GM19468 (cell line): Measurements from ENCODE around the gene ACACA.

ENCODE experiments used
- ATAC-seq: cut with Tn5 transposase; IDR thresholded peaks from one replicate; pipeline ENCODE4 v1.9.1; 2021; ENCODE audit warnings: mild to moderate bottlenecking, moderate library complexity, moderate number of reproducible peaks; ENCODE audit not compliant: unreplicated experiment; ENCODE audit errors: extremely low read depth

ACACA gene

DNA sequence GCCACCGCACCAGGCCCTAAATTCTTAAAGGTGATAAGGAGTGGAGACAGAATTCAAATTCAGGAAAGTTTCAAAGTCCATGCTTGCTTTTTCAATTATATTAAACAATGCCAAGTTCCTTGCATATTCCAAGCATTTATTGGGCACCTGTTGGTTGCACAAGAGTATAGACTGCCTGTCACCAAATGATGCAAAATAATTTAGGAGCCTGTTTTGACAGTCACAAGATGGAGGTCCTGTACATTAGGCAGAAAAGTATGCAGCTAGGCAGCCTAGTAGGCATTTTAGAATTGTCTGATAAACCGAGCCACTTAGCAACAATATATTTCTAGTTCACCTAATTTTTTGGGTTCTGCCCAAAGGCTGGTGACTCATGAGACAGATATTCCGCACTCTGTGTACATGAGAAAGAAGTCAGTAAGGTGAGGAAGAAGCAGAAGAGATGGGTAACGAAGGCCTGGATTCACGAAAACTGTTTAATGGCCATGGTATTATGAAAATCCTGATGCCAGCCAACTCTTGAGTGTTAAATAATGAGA, 7.3 kb downstream of the ACACA start:
- no peak for ATAC-seq

DNA sequence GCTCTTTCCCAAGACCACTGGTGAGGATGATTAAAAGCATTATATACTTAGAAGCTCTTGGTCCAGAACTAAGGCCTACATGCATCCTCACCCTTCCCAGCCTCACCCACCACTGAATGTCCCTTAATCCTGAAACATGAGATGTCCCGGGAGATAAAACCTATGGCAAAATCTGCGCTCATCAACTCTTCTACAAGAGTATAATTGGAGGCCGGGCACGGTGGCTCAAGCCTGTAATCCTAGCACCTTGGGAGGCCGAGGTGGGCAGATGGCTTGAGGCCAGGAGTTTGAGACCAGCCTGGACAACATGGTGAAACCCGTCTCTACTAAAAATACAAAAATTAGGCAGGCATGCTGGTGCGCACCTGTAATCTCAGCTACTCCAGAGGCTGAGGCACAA, 13.3 kb downstream of the ACACA start:
- no peak for ATAC-seq

DNA sequence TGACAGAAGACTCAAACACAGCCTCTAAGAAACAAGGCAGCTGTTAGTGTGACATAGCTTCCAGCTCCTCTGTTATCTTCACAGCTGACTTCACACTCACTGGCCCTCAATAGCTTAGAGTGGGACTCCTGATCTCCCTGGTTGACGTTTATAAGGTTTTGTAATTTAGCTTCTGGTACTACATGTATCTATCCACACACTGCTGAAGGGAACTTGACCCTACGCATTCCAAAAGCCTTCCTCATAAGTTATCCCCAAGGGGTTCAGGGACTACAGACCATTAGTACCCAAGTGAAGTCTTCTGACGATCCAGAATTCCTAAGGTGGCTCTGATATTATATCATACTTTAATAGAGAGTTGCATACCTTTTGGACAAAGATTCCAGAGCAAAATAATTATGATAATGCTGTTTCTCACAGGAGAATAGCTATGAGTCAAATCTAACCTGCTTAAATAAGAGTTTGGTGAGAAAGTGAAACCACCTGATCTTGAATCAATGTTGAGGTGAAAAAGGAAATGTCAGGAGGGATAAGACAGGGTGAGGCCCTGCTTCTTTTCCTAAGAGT, 14.5 kb downstream of the ACACA start:
- no peak for ATAC-seq

DNA sequence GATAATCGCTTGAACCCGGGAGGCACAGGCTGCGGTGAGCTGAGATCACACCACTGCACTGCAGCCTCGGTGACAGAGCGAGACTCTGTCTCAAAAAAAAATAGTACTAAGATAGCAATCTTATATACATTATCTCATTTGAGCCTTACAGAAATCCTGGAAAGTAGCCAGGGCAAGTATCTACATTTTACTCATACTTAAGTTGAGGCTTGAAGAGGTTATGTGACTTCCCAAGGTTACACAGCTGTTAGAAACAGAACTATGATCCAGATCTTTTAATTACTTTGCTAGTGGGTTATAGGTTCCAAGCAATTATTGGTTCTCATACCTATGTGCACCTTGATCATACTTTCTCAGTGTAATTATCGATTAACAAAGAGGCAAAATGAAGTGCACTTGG, 15.5 kb downstream of the ACACA start:
- no peak for ATAC-seq

DNA sequence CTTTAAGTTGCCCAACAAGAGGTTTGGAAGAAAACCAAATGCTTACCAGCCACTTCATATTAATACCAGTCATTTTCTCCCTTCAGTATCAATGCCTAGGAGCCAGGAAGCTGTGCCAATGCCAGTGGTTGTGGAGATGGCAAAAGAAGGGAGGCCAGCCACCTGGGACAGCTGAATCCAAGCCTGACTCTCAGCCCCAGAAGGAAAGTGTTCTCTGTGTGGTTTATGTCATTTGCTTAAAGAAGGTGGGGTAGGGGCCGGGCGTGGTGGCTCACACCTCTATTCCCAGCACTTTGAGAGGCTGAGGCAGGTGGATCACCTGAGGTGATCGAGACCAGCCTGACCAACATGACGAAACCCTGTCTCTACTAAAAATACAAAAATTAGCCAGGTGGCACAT, 17.5 kb downstream of the ACACA start:
- no peak for ATAC-seq

DNA sequence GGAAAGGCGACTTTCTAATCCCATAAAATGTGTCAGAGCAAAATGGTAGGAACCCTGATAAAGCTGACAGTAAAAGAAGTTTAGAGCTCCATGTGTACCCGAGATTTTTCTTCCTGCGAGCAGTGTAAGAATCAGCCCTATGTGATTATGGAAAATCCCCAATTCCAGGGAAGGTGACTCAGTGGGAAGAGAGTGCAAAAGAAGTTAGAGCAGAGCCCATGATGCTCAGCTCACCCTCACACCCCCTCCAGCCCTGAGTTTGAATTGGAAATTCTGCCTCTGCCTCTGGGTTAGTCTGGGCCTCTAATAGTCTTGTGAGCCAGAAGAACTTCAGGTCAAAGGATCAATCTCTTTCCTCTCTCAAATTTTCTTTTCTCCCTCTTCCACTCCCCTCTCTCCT, 18.4 kb downstream of the ACACA start:
- ATAC-seq: no peak

DNA sequence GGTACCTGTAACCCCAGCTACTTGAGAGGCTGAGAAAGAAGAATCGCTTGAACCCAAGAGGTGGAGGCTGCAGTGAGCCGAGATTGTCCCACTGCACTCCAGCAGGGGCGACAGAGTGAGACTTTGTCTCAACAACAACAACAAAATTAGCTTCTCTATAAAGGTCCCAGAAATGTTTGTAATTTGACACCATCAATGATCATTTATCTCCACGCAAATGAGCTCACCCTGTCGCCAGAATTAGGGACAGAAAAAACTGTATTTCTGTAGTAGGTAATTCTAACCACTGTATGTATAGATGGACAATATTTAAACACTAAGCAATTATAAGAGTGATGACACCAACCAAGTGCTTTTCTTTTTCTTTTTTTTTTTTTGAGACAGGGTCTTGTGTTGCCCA, 20.2 kb downstream of the ACACA start:
- no peak for ATAC-seq

DNA sequence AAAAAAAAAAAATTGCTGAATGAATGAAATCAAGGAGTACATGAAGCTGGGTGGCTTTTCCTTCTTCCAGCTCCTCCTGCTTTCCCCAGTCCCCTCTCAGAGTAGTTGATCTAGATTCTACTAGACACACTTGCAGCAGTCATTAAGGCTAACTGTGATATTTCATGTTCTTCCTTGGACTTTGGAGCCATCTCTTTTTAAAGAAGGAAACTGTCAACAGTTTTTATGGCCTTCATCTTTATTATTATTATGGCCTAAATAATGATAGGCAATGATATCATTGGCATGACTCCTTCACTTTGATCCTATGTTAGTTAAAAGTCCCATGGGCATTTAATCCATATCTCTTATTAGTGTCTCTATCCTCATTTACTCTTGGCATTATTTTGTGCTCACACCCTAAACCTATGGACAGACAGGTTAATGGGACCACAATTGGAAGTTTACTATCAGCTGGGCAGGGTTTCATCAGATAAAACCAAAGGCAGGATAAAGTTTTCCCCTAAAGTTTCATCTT, 21.1 kb downstream of the ACACA start:
- no peak for ATAC-seq

DNA sequence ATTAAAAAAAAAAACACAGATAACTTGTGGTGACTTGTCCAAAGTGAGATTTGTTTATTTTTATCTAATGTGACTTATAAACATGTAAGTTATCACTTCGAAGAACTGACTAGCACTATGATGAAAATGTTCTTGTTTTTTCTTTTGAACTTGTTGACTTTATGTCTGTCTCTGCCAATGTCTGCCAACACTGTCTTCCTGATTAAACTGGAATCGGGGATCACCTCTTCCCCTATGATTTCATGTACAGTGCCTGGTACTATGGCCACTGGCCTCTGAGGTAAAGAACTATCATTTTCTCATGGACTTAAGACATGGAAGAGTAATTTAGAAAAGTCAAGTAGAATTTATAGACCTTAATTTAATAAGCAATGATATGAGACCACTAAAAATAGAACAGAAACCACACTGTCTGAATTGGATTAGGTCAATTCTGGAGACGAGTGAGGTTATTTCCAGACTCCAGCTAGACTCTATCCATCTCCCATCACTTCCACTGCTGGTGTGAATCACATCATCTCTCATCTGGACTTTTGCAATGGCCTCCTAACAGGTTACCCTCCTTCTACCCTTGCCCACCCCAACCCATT, 22.0 kb downstream of the ACACA start:
- no peak for ATAC-seq

DNA sequence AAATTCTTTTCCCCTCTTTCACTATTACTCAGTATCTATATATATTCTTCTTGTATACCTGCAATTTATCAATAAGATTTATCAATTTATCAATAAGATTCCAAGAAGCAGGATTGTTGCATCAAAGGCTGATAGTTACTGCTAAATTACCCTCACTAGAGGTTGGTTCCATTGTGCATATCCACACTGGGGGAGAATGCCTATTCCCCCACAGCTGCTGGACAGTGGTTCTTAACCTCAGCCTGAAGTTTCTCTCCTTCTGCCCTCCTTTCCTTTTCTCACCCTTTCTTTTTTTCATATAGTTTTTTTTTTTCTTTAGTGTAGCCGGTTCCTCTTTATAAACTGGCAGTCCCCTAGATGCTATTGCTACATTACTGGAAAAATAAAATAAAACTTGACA, 24.6 kb downstream of the ACACA start:
- no peak for ATAC-seq

DNA sequence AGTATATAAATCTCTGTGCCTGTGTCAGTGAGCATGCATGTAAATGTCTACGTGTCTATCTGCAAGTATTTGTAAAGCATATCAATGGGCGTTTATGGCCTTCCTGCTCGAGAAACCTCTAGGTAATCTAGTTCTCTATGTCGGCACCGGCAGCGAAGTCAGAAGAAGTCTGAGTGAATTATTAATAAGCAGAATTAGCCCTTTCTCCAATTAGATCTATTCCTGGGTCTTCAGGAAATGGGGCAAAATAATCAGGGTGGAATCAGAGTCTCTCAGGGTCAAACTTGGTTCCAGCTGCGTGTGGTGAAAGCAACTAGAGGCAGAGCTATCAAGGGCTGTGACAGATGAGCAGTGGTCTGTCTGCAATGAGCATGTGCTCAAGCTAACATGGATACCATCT, 30.9 kb downstream of the ACACA start, which contains the start of gene C17orf78:
C17orf78 (plus strand) TSS at position 280 of the 400 bp plus-strand sequence; CDS start at position 388, 108 bp downstream.
- no peak for ATAC-seq

DNA sequence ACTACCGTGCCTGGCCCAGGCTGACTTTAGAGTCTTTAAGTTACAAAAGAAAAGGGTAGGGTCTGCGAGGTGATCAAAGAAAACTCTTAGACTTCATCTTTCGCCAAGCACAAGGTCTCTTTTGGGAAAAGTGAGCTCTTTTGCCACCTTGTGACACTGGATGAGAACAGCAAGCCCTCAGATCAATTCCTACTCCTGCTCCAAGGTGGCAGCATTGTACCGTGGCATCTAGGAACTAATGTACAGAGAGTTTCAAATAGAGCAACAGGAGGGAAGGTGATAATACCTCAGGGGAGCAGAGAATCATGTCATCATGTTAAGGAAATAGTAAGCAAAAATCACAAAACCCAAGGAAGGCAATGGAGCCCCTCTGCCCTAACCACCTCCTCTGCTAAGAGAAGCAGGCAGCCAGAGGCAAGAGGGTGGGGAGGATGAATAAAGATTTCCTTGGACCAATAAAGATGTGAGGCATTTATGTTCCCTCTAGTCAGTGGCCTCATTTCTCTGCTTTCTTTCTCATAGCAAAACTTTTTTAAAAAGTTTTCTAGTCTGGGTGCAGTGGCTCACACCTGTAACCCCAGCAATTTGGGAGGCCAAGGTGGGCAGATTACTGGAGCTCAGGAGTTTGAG, 33.0 kb downstream of the ACACA start:
- ATAC-seq: no peak

DNA sequence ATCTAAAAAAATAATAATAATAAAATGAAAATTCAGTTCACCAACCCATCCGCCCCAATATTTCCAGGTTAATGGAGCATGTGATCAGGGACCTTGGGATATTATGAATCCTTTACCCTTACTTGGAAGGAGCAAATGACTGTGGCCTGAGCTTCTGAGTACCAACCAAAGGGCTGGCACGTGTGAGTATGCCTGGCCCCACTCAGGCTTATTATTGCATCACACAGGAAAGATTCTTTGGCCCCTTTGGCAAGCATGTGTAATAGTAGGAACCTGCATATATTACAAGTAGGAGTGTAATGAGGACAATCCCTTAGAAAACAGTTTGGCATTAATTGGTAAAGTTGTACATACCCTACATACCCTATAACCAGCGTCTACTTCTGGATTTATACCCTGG, 38.1 kb downstream of the ACACA start:
- ATAC-seq: no peak

DNA sequence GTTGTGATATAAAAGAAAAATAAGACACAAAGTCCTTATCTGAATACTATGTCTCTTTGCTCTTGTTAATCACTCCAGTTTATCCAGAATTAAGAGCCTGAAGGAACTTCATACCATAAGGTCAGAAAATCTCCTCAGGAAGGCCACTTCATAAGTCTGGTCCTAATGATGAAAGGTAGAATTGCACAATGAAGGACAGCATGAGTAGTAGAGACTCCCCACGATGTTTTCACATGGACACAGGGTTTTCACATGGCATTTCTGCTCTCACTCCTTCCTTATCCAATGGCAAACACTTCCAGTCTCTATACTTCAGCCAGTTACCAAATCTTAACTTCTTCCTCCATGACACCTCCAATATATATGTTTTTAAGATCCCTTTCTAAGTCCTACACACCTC, 41.0 kb downstream of the ACACA start:
- ATAC-seq: no peak

DNA sequence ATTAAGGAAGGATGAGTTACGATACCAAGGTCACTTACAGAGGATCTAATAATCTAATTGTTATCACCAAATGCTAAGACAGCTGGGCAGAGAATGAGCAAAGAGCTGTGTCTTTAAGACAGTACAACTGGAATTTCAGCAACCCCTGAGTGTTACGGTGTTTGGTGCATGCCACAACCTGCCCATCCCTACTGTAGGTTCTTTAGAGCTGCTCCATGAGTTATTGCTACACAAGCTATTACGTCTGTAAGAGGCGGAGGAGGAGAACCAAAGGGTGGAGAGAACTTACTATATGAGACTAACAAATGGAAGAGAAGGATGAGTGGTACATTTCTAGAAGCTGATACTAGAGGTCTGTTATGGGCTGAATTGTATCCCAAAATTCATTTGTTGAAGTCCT, 45.1 kb downstream of the ACACA start:
- ATAC-seq: no peak

DNA sequence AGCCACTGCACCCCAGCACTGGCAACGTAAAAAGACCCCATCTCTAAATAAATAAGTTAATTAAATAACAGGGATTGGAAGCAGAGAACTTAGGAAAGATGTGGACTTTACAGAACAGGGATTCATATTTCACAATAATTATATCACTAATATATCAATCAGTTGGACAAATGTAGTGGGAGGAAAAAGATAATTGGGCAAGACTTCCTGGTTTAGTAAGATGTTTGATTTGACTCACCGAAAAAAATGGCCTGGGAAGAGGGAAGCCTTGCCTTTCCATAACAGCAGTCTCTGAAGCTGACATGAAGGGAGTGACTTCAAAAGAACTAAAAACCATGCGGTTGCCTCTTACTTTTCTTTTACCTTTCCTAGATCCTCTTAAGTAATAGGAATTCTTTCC, 46.0 kb downstream of the ACACA start:
- no peak for ATAC-seq

DNA sequence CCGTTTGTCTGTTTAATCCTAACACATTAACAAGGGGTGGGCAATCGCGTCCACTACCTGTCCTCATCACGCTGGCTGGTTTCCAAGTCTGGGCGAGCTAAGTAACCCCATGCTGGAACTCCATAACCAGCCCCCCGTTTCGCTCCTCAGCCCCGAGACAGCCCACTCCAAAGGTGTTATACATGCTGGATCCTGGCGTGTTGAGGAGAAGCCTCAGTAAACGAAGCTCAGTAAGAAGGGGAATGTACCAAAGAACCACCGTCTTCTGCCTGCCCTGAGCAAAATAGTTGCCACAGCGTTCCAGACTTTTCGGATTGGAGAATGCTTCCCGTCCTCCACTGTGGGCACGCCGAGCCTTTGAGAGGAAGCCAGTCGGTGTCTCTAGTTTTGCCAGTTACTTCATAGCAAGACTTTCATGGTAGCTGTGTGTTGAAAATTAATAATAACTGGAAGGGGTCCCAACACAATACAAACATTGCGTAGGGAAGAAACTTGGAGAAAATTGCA, 46.9 kb downstream of the ACACA start:
- no peak for ATAC-seq

DNA sequence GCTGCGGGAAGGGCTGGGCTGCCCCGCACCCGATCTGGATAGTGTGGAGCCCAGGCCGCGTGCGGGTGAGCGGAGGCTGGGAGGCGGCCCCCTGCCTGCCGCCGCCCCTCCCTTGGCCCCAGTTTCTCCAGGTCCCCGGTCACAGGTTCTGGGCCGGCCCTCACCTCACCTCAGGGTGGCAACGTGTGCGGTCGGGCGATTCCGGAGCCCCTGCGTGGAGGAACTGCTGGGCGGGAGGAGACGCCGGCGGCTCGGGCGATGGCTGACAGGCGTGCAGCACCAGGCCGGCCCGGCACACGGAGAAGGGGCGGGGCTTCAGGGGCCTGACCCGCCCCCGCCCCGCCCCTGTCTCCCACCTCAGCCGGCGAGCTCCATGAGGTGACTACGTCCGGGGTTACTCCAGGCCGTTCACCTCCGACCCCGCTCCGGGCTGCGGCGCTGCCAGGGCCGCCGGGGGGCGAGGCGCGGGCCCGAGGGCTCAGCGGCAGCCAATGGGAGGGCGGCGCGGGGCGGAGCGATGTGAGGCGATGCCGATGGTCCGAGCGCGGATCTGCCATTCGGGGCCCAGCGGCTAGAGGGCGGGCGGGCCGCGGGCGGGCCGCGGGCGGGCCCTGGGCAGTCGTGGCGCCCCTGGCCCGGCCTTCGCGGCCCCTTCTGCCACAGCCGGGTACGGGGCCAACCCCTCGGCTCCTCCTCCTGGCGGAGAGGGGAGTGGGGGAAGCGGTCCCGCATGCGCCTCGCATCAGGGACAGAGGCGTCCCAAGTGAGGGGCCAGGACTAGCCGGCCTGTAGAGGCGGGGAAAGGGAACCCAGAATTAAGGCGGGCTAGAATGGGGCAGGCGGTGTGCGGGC, 47.6 kb downstream of the ACACA start:
- peak; percentile 90 for ATAC-seq

DNA sequence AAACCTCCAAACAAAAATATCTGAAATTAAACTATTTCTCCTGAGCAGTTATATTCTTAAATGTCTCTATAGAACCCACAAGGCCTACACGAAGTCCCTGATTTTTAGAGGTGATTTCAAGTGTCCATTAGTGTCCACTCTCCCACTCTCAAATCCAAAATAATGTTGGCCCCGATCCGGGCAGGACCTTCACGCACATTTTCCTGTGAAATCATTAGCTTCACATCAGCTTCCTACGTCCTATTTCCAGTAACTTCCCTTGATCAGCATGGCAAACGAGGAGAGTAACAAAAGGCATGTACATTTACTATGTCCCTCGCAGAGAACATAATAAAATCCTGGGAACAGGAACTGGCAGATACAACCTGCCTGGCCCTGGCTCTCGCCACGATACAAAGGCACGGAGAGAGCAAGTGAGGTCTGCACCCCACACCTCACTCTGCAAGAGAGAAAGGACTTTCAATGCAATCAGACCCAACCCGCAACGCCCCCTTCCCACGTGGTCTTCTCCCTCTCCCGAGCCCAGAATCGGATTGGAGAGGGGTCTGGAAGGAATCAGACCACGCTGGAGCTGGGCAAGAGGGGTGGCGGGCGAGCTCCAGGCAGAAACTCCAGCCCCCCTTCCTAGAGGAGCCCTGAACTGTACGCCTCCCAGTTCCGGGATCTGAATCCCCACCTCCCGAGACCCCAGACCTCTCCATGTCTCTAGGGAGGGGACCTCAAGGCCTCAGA, 48.4 kb downstream of the ACACA start:
- ATAC-seq: no peak
